NCI-H748 treated with DMSO at 0.1 percent for 48 hours (cell line): ENCODE measurements around the gene PTPRJ.
A peak's percentile ranks its signal among the peaks of the same experiment; 100 is the strongest.

Experiments used
- DNase-seq: peaks from one replicate; lab custom pipeline; 2025; lab: John Stamatoyannopoulos, UW

The PTPRJ gene

DNA sequence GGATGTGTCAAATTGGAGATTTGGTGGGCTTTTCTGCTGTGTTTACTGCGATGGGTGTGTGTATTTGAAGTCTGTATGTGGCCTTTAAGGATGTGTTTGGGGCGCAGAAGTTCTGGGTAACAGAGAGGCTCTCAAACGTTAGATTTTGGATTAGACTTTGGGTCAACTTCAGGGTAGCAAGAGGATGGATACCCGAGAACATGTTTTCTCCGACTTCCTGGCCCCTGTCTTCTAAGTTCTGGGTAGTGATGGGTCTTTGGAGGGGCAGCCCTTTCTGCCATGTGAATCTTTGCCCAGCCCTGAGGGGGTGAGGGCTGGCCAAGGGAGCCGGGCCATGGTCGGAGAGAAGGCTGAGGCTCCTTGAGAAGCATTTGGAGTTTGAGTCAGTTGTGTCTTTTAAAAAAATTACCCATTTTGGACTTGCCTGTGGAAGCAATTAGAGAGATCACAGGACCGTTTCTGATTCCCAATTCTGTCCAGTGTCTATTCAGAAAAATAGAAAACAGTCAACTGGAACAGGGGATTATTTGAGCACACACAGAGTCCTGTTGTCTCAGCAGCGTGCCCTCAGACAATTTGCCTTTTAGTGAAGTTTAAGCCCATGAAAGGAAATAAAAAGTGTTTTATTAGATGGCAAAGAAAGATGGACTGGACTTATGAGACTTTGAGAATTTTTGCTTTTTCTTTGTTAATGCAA, 114.4 kb downstream of the PTPRJ start:
- no peak for DNase-seq

GRCh38 chr11:48095779-48096470, 115.6 kb downstream of the PTPRJ start:
- DNase-seq: no peak

- no peak for DNase-seq
Observed at GRCh38 chr11:48096588-48097525, 116.5 kb downstream of the PTPRJ start.

- DNase-seq: no peak
Observed at GRCh38 chr11:48098024-48098423, 117.7 kb downstream of the PTPRJ start.

- DNase-seq: no peak
Observed at GRCh38 chr11:48099916-48100446, 119.6 kb downstream of the PTPRJ start.

- DNase-seq: no peak
Observed at GRCh38 chr11:48101044-48101733, 120.8 kb downstream of the PTPRJ start.

DNA sequence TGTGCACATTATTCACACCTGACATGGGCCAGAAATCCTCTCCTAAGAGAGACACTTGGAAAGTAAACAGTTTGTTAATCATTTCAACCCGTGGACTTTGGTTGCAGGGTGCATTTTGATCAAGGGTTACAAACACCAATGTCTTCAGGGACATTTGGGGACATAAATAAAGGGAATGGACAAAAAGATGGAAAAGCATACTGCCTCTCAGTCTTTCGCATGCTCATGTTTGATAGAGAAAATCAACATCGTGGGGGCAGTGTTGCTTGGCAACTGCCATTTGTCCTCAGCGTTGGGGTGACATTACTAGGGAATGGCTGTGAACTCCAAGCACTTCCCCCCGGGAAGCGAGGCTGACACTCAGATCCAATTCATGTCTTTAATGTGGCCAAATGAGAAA, 121.6 kb downstream of the PTPRJ start:
- DNase-seq: no peak

DNA sequence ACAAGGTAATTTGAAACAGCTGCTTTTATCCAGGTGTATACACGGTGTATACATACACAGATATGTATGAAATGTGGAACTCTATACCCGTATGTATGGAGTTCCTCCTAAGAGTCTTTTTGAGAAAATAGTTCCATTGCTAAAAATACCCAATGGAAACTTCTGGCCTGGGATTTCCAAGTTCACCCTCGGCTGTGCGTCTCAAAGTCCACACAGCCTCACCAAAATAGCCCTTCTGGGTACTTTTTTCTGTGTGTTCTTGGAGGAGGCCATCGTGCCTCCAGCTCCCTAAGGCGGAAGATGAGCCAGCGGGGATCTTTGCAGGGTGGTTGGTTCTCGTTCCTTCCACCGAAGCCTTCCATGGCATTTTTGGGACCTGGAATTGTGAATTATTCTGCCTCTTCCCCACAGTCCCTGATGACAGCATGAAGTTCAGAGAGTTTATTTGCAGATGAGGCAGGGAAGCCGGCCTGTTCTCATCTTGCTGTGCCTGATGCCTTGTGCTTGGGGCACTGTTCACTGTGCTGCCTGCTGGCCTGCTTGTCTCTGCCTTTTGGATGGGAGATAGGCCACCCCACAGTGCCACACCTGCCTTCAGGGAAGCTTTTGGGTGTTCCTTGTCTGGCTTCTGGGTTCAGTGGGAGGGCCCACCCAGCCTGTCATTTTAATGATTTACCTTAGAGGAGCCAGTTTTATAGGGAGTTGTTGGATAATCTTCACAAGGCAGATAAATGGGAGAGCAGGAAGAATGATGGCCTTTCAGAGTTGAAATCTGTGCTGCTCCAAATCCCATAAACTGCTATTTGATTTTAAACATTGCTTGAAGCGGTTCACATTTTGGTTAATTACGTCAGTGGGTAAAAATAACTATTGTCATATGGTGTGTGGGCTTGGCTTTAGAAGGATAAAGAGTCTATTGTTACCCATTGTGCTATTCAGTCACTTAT, 123.5 kb downstream of the PTPRJ start:
- DNase-seq: no peak

DNA sequence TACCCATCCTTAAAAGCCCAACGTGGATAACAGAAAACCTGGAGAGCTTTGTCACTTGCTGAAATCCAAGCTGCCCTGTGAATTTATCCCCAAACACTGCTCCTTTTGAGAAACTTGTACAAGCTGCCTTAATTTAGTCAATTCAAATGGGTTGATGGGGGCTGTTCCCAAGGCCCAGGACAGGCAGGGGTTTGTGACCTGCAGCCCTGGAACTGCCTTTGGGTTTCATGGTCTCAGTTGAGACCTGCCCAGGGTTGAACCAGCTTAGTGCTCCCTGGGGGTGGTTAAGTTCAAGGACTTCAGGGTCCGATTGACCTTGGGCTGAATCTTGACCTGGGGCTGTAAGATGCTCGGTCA, 124.2 kb downstream of the PTPRJ start:
- no peak for DNase-seq

- DNase-seq: no peak
Observed at GRCh38 chr11:48105096-48105990, 125.0 kb downstream of the PTPRJ start.

DNA sequence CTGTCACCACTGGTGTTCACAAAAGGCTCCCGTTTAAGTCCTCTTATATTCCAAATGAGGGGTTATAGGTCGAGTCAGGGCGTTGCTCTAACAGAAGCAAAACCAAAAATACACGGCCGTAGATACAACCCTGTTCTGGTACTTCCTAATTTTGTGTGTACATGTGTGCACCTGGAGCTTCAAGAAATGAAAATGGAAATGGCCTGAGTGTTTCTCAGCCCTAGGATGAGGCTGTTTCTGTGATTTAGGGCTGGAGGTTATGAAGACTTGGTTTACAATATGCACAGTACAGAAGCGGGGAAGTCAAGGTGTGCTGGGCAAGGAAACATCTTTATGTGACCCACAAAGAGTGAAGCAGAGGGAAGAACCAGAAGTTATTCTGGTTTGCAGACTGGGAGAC, 125.8 kb downstream of the PTPRJ start:
- DNase-seq: no peak

- no peak for DNase-seq
Observed at GRCh38 chr11:48107188-48107704, 126.9 kb downstream of the PTPRJ start.

DNA sequence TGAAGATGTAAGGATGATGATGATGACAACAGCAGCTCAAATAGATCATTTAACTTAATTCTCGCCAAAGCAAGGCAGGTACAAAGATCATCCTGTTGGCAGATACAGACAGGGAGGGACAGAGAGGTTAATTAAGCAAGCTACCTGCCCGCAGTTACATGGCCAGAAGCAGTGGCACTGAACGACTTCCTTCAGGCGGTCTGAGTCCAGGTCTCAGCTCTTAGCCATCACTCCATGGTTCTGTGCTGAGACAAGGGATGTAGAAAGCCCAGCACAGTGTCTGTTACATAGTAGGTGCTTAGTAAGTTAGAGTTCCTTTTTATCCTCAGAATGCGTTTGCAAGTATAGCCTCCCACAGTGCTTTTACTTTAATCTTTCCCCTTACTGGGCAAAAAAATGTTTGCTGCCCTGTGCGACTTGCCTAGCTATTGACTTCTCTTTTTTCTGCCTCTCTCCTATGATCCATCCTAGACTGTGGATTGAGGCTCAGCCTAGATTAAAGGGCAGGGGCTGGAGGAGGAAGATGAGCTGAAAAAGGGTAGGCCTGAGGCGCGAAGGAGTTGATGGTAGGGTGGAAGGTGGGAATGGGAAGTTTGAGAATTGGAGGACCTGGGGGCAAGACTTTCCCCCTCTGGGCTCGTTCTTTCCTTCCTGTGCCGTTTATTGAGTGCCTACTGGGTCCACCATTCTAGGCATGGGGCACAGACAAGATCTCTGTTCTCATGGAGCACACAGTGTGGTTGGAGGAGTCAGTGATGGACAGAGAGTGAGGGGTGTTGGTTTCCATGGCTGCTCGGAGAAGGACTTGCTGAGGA, 128.1 kb downstream of the PTPRJ start:
- DNase-seq: no peak

DNA sequence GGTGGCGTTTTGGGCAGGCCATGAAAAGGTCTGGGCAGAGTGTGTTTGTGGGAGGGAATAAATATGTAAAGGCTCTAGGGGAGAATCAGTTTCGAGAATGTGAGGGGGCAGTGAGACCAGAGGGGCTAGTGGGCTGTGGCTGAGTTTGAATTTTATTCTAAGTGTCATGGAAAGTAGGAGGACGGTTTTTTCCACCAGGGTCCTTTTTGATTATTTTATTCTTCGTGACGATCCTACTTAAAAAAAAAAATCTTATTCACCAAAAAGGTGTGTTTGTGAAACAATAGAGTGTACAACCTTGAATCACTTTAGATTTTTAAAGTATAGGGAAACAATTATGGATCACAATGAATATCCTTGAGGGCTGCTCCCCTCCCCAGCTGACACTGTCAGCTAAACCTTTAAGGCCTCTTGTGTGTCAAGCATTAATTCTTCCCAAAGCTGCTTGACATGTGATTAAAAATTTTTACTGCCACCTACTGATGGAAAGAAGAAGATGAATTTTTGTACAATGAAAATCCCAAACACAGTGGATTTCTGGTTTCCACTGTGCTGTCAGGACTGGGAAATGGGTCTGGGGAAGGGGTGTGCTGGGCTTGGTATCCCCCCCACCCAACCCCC, 128.8 kb downstream of the PTPRJ start:
- peak; percentile 28 for DNase-seq

- no peak for DNase-seq
Observed at GRCh38 chr11:48110509-48110766, 130.1 kb downstream of the PTPRJ start.

GRCh38 chr11:48111891-48112290, 131.5 kb downstream of the PTPRJ start:
- no peak for DNase-seq

- no peak for DNase-seq
Observed at GRCh38 chr11:48114740-48115139, 134.4 kb downstream of the PTPRJ start.

- DNase-seq: no peak
Observed at GRCh38 chr11:48116437-48117228, 136.3 kb downstream of the PTPRJ start.
